Myocyte (in vitro differentiated cells): ENCODE data around the gene PKP4. TPM values are rescaled to one million over a fixed set of nuclear protein-coding genes. Genes with fewer than 3 reads are reported as not detected.

Experiments
- DNase-seq: peaks from one replicate; pipeline ENCODE4 v3.0.0-alpha.2; 2012; ENCODE audit warnings: low read depth
- total RNA-seq: library from RNA; depleted of rRNA; stranded (reverse); fragments of >200 nt; gene quantifications from 2 replicates; pipeline ENCODE4 v1.2.3, GENCODE V29; 2014

Gene PKP4
- total RNA-seq, 1 donor from 2014 or later, result 31.4 TPM

DNA sequence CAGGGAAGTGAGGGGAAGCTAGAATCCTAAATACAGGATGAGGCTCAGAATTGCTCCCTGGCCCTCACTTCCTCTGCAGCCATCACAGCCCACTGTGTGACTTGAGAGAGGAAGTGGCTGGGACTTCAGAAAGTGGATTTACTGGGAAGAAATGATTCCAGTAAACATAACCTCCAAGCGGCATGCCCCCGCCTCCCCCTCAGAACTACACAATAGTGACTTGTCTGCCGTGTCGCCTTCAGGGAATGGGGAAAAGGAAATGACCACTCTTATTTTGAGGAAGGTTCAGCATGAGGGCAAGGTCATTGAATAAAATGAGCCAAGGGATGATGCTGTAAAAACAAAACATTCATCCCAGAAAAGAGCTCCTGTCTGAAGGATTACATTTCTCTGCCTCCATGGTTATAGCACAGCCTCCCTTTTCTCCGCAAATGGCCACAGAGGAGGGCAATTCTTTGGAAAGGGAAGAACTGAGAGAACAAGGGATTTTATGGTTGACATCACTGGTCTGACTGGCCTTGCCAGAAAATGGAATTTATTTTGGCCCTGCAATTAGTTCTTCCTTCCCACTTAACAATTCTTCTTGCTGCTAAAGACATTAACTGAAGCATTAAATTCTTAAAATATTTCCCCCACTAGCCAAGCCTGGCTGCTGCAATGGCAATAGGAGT lies 259.5 kb downstream of the PKP4 start:
- DNase-seq, result no peak

DNA sequence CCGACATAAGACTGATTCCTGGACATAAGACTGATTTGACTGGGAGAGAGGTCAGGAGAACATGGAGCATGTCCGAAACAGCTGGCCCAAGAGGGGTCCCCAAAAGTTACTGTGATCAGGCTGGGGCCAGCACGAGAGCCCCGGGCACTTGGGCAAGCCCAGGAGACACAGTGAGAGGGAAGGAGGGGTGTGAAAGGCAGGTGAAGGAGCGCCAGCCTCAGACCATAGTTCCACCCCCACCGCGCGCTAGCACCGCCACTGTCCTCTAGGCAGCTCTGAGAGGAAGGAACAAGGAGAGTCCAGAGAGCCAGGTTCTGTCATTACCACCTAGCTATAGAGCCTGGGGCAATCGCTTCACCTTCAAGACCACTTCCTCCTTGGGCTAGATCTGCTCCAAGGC lies 260.2 kb downstream of the PKP4 start:
- no peak for DNase-seq

DNA sequence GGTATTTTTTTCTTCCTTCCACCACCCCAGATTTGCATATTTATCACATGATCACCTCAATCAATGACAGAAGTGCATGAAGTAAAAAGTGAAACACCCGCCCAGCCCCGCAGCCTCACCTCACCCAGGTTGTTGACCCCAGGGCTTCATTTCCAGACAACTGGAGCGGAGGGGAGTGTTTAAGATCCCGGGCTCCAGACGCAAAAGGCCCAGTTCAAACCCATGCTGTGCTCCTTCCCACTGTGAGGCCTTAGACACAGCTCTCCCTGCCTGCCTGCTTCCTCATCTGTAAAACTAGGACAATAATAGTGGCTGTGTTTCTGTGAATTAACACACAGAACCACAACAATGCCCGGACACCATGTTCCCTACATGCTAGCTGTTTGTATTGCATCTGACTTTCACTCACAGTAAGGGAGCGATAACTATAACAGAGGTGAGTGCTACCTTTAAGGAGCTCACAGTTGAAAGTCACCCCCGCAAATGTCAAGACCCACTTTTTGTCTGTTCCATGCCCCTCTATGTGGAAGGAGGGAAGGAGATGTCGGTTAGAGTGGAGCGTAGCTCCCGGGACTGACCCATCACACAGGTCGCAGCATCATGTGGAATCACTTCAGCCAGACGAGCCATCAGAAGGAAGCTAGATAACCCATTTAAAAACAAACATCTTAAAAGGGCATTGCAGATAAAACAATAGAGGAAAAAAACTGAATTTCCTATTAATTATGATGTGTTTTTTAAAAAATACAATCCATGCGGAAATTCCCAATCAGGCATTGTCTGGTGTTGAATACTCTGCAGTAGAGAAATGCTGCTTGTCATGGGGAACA lies 260.8 kb downstream of the PKP4 start:
- no peak for DNase-seq

DNA sequence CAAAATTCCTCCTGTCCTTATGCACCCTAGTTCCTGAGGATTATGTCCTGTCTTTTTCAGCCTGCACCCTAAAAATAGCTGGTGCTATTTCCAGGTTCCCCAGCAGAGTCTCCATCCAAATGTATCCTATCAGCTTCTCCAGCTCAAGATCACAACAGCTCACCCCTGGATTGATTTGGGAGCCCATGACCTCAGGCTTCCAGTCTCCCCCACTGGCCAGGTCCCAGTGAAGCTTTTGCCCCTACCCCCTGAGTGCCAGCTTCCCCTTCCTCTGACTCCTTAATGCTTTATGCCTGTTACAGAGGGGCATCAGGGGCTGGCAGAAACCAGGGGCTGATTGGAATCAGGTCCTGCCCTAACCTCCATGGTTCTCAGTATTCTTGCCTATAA lies 261.4 kb downstream of the PKP4 start:
- DNase-seq, result no peak

DNA sequence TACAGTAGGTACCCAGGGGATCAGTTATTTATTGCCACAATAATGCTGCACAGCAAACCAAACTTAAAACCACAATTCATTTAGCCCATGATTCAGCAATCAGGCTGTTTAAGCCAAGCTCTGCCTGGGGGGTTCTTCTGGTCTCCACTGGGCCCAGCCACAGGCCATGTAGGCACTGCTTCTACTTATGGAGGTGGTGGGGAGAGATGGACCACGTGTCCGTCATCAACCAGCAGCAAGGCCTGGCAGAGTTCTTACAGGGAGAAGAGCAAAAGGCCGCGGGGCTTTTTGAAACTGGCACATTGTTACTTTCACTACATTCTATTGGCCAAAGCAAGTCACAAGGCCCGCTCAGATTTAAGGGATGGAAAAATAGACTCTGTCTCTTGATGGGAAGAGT lies 262.1 kb downstream of the PKP4 start:
- DNase-seq, result no peak

DNA sequence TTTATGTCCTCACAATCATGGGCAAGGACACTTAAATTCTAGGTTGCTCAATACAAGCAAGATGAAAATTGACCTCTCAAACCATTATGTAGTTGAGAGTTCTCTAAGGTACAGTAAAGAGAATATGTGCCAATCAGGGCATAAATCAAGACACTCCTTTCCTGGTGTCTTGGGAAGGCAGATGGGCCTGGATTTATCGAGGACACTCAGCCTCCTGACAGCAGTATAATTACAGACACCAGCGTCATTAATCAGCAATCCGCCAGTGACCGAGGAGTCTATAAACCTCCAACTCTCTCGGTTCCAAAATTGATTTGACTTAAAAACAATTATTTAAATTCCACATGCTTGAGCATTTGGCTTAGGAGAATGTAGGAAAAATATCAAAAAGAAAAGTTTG lies 262.7 kb downstream of the PKP4 start:
- no peak for DNase-seq

DNA sequence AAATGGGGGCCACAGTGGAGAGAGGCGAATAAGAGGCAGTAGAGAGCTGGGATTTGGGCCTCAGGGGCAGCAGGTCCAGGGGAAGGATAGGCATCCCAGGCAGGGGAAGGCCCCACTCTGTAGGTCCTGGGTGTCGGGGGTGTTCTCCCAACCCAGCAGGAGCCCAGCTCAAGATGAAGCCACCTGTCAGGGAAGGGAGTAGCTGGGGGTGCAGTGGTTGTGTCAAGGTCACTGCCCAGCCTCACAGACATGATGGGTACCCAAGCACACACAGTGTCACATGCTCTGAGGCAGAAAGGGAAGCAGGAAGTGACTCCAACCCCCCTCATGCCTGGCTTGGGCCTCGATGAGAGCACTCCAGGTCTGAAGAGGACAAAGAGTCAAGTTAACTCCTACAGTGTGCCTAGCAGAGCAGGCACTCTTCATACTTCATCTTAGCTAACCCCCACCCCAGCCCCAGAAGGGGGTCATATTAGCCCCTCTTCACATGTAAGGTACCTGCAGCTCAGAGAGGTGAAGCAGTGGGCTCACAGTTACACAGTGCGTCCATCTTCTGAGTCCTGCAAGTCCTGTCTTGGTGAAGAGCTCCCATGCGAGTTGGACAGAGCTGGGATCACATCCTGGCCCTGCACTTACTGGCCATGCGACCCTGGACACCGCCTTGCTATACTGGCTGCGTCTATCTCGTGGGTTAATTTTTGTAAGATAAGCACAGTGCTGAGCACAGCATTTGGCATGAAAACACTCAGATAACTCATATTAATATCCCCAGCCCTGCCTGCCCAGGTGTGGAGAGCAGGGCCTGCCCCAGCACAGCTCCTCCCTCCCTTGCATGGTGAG lies 265.7 kb downstream of the PKP4 start:
- DNase-seq, result no peak

DNA sequence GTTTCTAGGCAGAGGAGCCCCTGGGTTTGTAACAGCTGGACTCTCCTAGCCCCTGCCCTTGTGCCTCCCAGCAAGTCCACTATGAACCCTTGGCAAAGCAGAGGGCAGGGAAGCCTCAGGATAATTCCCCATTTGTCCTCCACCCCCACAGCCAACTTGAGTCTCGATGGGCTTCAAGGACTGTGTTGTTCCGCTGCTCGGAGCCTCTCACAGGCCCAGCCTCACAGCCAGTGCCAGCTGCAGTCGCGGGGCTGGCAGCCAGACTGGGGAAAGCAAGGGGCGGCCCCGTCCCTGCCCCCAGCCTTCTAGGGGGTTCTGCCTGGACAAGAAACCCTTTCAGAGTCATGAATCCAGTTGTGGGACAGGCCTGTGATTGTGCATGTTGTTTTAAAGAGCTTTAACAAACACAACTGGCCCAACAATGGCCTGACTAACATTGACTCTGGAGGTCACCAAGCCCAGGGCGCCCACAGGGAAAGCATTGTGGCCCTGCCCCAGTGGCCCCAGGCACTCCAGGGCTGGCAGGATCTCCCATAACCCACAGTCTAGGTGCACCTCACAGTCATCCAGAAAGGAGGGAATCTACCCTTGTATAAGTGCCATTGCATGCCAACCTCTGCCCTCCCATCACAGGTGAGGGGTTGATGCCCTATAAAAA lies 266.6 kb downstream of the PKP4 start:
- no peak for DNase-seq

DNA sequence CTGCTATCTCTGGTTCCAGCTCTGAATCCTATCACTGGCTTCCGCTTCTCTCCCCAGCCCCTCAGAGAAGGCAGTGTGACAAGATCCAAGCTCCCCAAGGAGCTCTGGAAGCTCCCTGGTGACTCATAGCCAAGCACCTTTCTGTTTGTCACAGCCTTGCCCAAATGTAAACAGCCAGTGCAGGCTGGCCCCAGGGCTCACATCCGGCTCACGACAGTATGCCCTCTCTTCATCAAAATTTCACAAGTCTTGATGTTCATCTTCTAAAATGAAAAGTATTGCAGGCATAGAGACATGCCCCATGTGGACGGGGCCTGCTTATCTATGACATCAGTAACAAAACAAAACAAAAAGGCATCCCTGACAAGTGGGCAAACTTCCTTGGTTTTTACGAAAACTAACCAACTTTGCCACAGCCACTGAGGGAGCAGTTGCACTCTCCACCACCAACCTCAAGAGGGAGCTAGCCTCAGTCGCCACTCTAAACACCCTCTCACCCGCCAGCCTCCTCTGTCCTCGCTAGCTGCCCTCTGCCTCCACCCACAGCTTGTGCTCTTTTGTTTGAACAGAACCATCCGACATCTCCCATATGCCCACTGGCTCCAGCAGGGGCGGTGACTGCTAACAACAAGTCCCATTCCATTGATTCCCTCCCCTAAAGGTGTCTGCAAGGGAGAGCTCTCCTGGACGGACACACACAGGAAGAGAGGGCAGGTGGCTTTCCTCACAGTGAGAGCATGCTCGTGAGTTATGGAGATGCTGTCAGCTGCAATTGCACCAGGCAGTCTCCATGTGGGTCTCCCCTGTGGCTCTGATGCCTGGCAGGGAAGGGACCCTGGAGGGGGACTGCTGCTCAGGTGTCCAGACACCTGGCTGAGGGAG lies 267.4 kb downstream of the PKP4 start:
- no peak for DNase-seq

DNA sequence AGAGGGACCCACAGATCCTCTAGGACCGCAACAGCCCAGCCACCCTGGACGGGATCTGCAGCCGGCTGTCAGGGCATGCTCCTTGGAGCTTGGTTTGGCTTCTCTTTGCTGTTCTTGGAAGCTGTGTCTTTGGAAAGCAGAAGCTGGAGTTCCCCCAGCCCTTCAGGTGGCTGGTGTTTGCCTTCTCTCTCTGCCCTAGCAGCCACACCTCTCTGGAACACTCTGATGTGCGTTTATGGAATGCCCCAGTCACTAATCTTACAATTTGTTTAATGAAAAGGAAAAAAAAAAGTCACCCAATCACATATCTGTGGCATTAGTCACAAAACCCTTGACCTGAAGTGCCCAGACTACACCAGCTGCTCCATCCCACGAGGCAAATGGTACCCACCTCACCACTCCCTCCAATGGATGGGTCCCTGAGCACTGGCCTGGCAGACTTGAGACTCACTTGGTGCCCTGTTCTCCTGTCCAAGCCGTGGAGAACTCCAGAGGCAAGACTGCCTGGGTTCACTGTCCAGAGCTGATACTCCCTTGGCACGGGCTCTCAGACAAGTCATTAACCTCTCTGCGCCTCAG lies 268.1 kb downstream of the PKP4 start:
- peak; percentile 57 for DNase-seq

DNA sequence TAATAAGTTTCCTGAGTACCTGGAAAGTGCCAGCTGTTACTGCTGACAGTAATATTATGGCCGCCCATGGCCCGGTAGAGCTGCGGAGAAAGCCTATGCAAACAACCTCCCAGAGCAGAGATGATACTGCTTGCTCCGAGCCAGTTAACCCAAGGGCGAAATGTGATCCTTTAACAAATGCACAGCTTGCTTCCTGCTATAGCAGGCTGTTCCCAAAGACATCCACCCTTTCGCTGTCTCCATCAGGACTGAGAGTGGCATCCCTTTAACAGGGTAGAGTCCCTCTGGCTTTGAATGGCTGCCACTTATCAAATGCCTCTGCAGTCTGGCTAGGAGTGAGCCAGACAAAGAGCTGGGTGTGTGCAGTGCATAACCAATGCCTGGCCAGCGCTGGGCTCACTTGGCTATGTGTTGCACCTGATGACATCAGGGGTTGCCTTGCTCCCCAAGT lies 268.7 kb downstream of the PKP4 start:
- DNase-seq, result no peak

DNA sequence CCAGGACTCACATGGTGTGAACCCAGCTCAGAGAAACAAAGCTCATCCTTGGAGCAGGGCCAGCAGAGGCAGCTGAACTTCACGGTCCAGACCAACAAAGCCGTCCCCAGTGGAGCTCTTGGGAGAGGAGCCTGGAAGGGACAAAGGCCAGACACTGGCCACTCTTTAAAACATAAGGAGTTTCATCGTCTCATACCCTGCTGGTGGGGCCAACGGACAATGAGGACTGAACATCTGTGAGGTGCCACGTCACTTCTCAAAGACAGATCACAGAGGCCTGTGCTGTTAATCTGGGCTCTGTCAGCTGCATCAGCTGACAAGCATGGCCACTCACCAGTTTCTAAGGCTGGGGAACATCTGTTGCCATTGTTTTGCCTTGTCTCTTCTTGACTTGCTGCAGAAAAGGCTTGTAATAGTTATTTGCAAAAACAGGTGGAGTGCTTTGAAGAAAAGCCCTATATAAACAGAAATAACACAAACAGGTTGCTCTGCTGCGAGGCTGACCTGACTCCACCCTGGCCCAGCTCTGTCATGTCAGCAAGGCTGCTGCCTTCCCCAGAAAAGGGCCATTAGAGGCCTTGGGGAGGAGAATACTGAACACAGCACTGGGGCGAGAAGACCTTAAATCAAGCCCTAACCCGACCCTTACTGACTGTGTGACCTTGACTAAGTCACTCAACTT lies 270.3 kb downstream of the PKP4 start:
- DNase-seq, result peak; percentile 80

DNA sequence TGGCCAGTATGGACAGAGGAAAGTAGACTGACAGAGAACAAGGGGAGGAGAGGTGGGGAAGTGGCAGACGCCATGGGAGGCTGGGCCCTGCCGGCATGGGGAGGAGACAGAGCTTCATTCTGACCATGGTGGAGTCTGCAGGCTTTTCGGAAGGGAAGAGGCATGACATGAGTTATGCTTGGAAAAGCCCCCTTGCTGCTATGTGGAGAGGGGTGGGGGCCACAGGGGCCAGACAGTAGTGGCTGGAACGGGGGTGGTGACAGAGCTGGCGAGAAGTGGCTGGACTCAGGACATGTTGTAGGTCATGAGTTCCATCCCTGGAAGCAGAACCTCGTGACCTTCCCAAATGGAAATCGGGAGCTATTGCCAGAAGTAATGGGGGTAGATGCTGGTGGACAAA lies 271.7 kb downstream of the PKP4 start:
- DNase-seq, result no peak

DNA sequence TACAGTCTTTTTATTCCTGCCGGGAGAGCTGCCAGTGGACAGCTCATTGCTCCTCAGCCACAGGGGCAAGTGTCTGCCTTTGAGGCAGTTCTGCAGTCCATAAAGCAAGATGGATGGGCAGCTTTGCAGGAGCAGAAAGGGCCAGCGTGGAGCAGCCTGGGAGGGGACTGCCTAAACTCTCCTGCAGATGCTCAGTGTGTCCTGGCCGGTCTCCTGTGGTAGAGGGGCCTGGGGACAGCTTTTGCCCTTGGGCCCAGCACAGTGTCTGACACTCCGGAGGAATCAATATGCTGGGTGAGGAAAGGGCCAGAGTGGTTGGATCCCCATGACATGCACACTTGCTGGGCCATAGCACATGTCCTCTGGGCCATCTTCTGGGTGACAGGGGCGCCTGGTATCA lies 272.7 kb downstream of the PKP4 start:
- no peak for DNase-seq

DNA sequence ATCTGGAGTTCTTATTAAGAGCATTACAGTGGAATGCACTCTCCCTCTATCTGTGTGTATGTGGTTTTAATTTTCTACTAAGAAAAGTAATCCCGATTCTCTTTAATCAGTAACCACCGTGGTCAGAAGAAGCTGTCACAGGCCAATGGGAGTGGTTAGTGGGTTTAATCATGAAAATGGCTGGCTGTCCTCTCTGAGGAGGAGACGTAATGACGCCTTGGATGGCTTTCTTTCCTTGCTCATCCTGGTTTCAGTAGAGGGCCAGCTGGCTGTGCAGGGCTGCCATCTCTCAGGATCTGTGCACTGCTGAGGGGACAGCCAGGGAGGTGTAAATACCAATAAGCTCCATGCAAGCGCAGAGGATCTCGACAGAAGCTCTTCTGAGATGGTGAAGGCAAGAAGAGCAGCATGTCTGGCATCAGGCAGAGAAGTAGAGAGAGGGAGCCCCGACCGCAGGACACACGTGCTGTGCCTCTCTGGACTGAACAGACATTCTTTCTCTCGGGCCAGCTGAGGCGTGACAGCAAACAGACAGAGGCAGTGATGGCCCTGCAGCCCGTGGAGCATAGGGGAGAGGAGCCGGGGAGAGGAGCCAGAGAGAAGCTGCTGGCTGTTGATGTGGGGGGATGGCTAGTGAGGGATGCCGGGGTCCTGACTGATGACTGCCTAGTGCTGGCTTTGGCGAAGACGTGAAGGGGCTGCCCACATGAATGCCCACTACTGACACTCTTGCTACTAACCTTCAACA lies 273.3 kb downstream of the PKP4 start:
- no peak for DNase-seq

DNA sequence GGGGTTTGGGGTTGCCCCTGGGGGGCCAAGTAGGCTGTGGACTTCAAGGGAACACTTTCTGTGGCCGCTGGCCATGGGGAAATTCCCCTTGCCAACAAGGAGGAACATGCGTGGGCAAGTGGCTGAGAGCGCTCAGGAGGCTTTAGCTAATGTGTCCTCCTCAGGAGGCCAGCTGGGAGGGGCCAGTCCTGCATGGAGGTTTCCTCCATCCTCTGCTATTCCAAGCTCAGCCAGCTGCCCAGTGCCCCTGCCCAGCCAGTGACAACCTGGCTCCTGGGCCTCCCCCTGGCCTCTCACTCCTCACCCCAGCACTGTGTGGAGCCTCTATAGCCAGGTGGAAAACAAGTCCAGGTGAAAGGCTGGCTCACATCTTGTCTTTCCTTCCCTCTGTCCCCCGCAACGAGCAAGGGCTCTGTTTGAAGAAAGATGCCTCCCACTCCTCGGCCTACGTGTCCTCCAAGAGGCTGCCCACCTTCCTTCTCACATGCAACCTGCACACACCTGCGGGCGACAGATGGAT lies 273.9 kb downstream of the PKP4 start:
- DNase-seq, result no peak

DNA sequence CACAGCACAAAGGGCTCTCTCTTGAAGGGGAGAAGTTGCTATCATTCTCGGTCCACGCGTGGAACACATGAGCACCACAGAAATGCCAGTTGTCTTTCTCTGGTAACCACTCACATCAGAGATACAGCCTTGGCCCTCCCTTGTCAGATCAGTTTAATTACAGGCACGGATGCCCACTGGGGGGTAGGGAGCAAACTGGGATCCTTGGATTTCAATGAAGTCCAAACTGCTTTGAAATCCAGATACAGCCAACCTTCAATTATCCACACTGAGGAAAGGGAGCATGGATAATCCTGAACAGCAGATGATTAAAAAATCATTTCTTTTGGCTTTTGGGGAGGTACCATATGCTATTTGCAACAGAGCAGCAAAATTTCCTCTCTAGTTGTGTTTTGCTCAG lies 274.6 kb downstream of the PKP4 start:
- no peak for DNase-seq
